ENCODE results near the gene FZD7.

Gene FZD7

DNA sequence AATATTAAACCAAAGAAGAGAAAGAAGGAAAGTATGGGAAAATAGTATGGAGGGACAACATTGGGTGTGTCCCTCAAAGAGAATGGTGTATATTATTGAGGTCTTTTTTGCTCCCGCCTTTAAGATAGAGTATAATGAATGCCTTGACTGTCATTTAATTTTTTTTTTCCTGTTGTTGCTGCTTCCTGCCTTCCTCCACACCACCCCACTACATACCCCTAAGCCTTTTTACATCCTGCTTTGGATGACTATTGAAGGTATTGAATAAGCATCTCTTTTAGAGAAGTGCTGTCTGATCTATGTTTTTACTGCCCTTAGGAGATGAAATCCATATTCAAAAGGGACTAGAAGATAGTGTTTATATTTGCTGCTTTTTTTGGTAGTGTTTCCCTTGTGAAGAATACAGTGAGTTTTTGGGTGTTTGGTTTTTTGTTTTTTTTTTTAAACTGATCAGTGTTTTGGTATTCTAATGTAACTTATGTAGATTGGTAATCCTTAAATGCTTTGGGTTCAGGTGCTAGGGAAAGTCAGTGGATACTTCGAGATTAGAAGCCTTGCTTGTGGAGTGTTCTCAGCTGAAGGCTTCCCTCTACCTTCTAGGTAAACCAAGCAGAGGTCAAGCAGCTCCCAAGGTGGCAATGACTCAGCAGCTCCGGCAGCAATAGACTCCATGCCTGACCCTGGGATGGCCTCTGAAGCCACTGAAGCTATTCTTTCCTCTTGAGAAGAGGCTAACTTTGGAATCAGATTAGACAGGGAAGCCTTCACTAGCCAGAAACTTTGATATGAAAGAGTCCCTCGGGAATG, 5.0 kb downstream of the FZD7 start:
- DNase-seq = no peak

- DNase-seq = no peak
Measured at GRCh38 chr2:202039278-202040078, 5.8 kb downstream of the FZD7 start.

DNA sequence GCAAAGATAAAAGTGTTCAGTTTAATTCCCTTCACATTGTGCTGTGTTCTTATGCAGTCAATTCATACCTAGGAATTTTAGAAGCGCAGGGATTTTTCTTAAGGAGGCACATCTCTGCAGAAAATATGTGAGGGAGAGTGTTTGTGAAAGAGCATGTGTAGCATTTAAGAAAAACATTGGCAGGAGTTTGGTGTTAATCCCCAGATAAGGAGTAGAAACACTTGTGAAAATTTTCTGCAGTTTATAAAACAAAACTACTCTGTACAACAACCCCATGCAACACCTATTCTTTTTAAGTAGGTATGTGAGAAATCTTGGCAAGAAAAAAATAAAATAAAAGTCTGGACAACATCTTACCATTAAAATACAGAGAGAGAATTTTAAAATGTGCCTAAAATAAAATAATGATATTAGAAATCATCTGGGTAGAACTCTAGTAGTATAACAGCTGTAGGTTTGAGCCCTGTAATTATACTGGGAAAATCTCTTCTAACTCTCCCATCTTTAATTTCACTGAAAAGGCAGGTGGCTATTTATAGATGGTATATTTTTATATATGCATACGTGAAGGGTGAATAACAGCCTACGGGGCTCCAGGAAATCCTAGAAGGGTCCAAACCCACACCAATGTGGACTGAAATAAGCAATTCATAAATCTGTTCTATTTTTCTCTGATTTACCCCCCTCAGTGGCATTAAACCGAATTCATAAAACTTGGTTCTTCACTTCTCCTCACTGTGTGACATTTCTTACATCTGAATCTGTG, 6.6 kb downstream of the FZD7 start:
- no peak for DNase-seq

GRCh38 chr2:202042444-202042843, 8.8 kb downstream of the FZD7 start:
- DNase-seq = no peak

DNA sequence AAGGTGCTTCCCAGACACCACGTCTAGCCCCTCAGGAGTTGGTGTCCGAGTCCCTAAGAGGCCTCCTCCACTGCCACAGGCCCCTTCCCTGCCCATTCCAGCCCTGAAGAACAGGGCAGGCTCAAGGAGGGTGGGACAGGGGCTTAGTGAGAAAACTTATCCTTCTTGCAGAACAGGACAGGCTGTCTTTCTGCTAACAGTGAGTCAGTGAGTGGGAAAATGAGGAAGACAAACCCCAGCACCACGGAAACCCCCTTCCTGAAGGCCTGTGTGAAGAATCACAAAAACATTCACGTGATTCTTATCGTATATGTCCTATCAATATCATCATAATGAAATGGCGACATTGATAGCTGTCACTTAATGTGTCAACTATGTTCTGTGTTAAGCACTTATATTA, 9.8 kb downstream of the FZD7 start:
- DNase-seq = no peak

DNA sequence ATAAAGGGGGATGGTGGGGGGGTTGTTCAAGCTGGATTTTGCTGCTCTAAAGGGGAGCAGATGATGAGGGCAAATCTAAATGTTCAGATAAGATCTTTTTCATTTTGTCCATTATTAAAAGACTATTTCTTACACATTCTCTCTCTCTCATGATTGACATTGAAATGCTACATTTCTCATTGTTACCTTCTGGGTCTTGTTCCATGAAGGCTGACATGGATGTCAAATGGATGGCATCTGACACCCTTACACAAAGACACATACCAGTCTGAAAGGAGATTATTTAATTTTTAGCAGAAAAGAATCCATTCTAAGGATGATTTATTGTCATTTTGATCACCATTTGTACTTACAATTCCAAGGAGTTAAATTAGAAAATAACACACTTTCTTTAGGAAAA, 11.1 kb downstream of the FZD7 start:
- DNase-seq = no peak

DNA sequence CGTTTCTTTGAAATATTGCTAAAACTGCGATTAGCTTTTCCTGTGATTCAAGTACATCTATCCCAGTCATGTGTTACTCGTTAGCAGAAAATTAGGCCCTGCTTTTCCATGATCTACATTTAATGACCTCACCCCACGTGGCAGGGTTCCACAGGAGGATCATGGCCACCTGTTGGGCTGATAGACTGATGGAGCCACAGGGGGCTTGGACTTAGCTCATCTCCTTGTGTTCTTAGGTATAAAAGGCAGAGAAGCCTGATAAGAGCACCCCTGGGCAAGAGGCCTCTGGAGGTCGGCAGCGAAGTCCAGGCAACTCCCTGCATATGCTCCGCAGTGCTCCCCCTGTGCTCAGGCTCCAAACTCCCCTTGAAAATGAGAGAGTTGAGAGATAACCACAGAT, 12.9 kb downstream of the FZD7 start:
- DNase-seq = no peak

GRCh38 chr2:202049092-202049728, 15.6 kb downstream of the FZD7 start:
- DNase-seq = no peak

DNA sequence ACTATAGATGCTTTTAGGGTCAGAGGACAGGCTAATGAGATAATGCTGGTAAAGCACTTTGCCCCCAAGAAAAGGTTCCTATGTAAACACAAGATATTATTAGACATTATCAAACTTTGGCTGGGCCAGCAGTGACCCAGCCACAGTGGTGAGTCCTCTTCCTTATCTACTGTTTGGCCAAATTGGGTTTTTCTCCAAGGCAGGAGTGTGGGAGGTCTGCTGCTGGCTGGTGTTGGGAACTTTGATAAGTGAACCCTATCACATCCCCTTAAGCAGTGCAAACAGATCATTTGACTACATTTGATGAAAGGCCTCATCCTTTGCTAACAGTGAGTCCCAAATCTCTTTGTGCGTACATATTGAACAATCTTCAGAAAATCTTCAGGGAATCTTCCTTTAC, 16.2 kb downstream of the FZD7 start:
- DNase-seq = no peak

DNA sequence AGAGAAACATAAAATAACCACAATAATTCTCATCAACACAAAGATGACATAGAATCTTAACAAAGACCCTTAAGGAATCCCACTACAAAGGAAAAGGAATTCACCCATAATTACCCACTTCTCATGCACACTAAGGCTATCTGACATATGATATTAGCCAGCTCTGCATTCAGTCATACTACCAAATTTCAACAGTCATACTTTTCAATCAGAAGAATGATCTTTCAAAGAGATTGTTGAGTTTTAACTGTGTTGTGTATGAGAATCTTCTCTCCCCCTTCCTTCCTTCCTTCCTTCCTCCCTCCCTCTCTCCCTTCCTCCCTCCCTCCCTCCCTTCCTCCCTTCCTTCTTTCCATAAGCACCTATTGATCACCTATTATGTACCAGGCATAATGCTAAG, 17.0 kb downstream of the FZD7 start:
- no peak for DNase-seq

GRCh38 chr2:202051499-202052161, 18.0 kb downstream of the FZD7 start:
- no peak for DNase-seq

GRCh38 chr2:202052235-202052634, 18.6 kb downstream of the FZD7 start:
- DNase-seq = no peak

DNA sequence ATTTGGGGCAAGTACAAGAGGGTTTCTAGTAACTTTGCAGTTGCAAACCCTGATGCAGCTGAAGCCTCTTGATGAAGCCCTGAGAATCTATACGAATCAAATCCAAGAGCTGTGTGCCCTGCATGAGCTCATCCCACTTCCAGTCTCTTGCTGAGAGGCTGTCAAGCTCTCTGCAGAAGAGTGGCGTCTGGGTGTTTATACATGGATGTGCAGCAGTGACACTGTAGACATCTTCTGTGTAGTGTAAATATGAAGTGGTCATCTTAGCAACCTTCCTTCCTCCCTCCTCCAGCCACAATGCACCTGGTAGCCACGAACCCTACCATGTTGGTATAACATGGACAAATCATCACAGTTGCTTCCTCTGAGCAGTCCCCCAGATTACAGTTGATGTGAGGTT, 21.0 kb downstream of the FZD7 start:
- DNase-seq = no peak

GRCh38 chr2:202056611-202057010, 23.0 kb downstream of the FZD7 start:
- no peak for DNase-seq

- no peak for DNase-seq
Measured at GRCh38 chr2:202060218-202060617, 26.6 kb downstream of the FZD7 start.

DNA sequence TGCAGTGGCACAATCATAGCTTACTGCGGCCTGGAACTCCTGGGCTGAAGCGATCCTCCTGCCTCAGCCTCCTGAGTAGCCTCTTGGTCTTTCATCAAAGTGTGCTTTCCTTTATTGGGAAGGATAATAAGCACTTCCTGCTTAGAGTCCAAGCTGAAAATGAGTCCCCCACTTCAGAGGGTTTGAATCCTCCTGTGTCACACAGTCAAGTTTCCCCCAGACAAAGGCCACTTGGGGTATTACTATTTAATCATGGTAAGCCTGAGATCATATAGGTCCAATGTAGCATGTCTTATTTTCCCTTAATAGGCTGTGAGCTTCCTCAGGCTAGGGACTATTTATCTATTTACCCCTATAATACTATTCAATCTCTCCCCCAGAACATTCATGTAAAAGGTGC, 28.0 kb downstream of the FZD7 start:
- no peak for DNase-seq

- peak in 1 of 2 donors; percentile 2 for DNase-seq
Measured at GRCh38 chr2:202064171-202064880, 30.7 kb downstream of the FZD7 start.

DNA sequence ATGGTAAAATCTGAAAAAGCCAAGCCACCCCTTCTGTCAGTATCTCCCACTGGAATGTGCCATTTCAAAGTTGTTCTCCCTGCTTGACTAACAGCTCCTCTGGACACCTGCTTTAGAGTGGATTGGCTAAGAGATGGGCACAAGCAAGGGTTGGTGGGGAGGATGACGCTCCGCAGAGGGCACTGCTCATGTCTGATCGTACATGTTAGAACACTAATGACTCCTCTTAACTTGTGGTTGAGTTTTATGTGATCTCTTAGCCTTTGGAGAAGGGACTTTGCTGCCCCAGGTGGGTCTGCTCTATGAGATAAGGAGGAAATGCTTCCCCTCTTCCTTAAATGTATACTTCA, 31.2 kb downstream of the FZD7 start:
- DNase-seq = no peak

DNA sequence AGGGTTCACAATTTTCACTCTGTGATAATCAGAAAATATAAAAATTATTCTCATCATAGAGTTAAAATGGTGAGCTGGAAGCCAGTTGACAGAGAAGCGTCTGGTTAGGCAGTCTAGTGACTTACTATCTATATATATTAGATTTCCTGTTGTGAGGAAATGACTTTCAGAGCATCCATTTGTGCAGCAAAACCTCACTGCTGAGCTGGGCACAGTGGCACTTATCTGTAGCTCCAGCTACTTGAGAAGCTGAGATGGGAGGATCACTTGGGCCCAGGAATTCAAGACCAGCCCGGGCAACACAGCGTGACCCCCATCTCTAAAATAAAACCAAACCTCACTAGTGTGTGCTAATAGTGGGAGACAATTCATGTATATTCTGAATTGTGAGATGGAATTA, 32.2 kb downstream of the FZD7 start:
- DNase-seq = no peak

DNA sequence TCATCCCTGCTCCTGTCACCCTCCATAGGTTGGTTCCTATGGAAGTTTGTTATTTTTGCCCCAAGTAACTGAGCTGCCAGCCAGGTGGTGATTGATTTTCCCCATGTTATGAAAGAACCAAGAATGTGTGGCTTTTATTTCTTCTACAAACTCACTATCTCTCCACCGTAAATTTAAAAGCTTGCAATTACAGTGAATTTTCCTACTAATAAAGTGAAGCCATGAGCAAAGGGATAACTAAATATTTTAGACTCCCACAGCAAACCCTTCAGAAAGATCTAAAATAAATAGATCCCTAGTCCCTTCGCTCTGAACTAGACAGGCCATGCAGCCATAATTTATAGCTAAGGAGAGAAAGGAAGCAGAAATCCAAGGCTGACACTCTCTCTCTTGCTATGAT, 33.2 kb downstream of the FZD7 start:
- no peak for DNase-seq

- DNase-seq = no peak
Measured at GRCh38 chr2:202067589-202067988, 33.9 kb downstream of the FZD7 start.
